Liver (tissue), 9 donors: ENCODE results near the gene CCDC86. TPM values are rescaled to one million over a fixed set of nuclear protein-coding genes. Genes with fewer than 3 reads are reported as not detected.

Source experiments
- DNase-seq: peaks from one replicate; pipeline ENCODE4 v3.0.0-alpha.2; 2017; ENCODE audit warnings: low spot score
- H3K27ac ChIP-seq, 2 donors: one replicate each; pipeline ENCODE4 v1.7.0; 2013; ENCODE audit warnings: inconsistent platforms in 2 of 2, low read length in 2 of 2, control low read depth in 1 of 2, low read depth in 1 of 2, mild to moderate bottlenecking in 1 of 2
- H3K27me3 ChIP-seq, 4 donors: one replicate each; pipeline versions ENCODE4 v1.6.1 to v1.7.0; 2013; ENCODE audit warnings: low read length in 3 of 4, inconsistent platforms in 1 of 4, mild to moderate bottlenecking in 1 of 4, moderate library complexity in 1 of 4; ENCODE audit not compliant: control insufficient read depth in 4 of 4, insufficient read depth in 4 of 4
- H3K36me3 ChIP-seq, 4 donors: one replicate each; pipeline versions ENCODE4 v1.6.1 to v1.7.0; 2013; ENCODE audit warnings: low read length in 3 of 4, mild to moderate bottlenecking in 3 of 4, low read depth in 1 of 4, moderate library complexity in 1 of 4; ENCODE audit not compliant: control insufficient read depth in 4 of 4, insufficient read depth in 3 of 4
- H3K4me1 ChIP-seq, 4 donors: one replicate each; pipeline versions ENCODE4 v1.6.1 to v1.7.0; 2013; ENCODE audit warnings: low read length in 3 of 4, mild to moderate bottlenecking in 3 of 4, moderate library complexity in 1 of 4; ENCODE audit not compliant: control insufficient read depth in 4 of 4, insufficient read depth in 4 of 4
- H3K4me3 ChIP-seq, 3 donors: one replicate each; pipeline versions ENCODE4 v1.6.1 to v1.7.0; 2013; ENCODE audit warnings: low read length in 3 of 3, control low read depth in 1 of 3, low read depth in 1 of 3, mild to moderate bottlenecking in 1 of 3
- H3K9ac ChIP-seq, 2 donors: one replicate each; pipeline ENCODE4 v1.7.0; 2013; ENCODE audit warnings: low read length in 2 of 2, mild to moderate bottlenecking in 2 of 2, moderate library complexity in 2 of 2, control low read depth in 1 of 2, low read depth in 1 of 2
- H3K9me3 ChIP-seq, 4 donors: one replicate each; pipeline versions ENCODE4 v1.6.1 to v1.7.0; 2013; ENCODE audit warnings: low read length in 3 of 4; ENCODE audit not compliant: control insufficient read depth in 4 of 4
- CTCF ChIP-seq: fragments of 150-350 bp; IDR thresholded peaks from 2 replicates; pipeline ENCODE4 v1.5.1; 2017; ENCODE audit warnings: improper control_type of control experiment, low read depth, low read length; ENCODE audit not compliant: missing input control
- EGR1 ChIP-seq, 2 donors: IDR thresholded peaks; 2 replicates each; pipeline ENCODE4 v1.6.1; 2016 to 2018; ENCODE audit warnings: antibody characterized with exemption in 2 of 2, low read depth in 2 of 2
- FOXA1 ChIP-seq: IDR thresholded peaks from 2 replicates; pipeline ENCODE4 v1.6.1; 2016; ENCODE audit warnings: antibody characterized with exemption
- FOXA2 ChIP-seq: IDR thresholded peaks from 2 replicates; pipeline ENCODE4 v1.6.1; 2016; ENCODE audit warnings: antibody characterized with exemption
- GABPA ChIP-seq, 2 donors: IDR thresholded peaks in 1 of 2; conservative IDR thresholded peaks in 1 of 2; 2 replicates each; pipeline ENCODE4 v1.6.1; 2016; ENCODE audit warnings: antibody characterized with exemption in 2 of 2, mild to moderate bottlenecking in 1 of 2, moderate library complexity in 1 of 2
- HNF4A ChIP-seq, 2 donors: conservative IDR thresholded peaks; 2 replicates each; pipeline ENCODE4 v1.6.1; 2016; ENCODE audit warnings: antibody characterized with exemption in 2 of 2, mild to moderate bottlenecking in 2 of 2
- HNF4G ChIP-seq: IDR thresholded peaks from 2 replicates; pipeline ENCODE4 v1.6.1; 2016; ENCODE audit warnings: antibody characterized with exemption
- JUND ChIP-seq, 2 donors: IDR thresholded peaks; 2 replicates each; pipeline ENCODE4 v1.6.1; 2016; ENCODE audit warnings: antibody characterized with exemption in 2 of 2
- MAX ChIP-seq: IDR thresholded peaks from 2 replicates; pipeline ENCODE4 v1.6.1; 2016; ENCODE audit warnings: antibody characterized with exemption
- NR2F2 ChIP-seq: IDR thresholded peaks from 2 replicates; pipeline ENCODE4 v1.6.1; 2016; ENCODE audit warnings: antibody characterized with exemption
- RAD21 ChIP-seq, 2 donors: IDR thresholded peaks; 2 replicates each; pipeline ENCODE4 v1.6.1; 2016; ENCODE audit warnings: antibody characterized with exemption in 2 of 2, mild to moderate bottlenecking in 2 of 2
- REST ChIP-seq: IDR thresholded peaks from 2 replicates; pipeline ENCODE4 v1.6.1; 2016; ENCODE audit warnings: antibody characterized with exemption, mild to moderate bottlenecking
- RXRA ChIP-seq, 2 donors: IDR thresholded peaks; 2 replicates each; pipeline ENCODE4 v1.6.1; 2017 to 2018; ENCODE audit warnings: antibody characterized with exemption in 2 of 2, mild to moderate bottlenecking in 1 of 2
- ZBTB33 ChIP-seq: IDR thresholded peaks from 2 replicates; pipeline ENCODE4 v1.6.1; 2016; ENCODE audit warnings: antibody characterized with exemption
- WGBS: extraction: QIAGEN DNeasy Blood & Tissue Kit; methylation state at CpG from one replicate; pipeline ENCODE4 v1.1.7; 2013; 5-methylcytosine and 5-hydroxymethylcytosine counted together
- polyA plus RNA-seq, 2 donors: library from polyadenylated mRNA; stranded (reverse) in 1 of 2; unstranded in 1 of 2; fragments of 200-250 nt in 1 of 2; fragments of >200 nt in 1 of 2; fragmentation: Nextera tagmentation in 1 of 2; extraction: Ambion mirVana in 1 of 2; gene quantifications; one replicate each; pipeline versions ENCODE4 v1.2.1 to v1.2.3, GENCODE V29; 2013 to 2015
- total RNA-seq, 2 donors: library from RNA; depleted of rRNA; stranded (reverse); fragments of >200 nt; gene quantifications; one replicate each; pipeline ENCODE4 v1.2.3, GENCODE V29; 2014
- donor health status: healthy.
- donor health status: healthy.
- donor health status: healthy.
- donor health status: healthy.
- donor health status: healthy.

Gene CCDC86
- total and polyA plus RNA-seq, 4 donors, result 5.0 to 9.4 (median 5.7) TPM

- TF ChIP-seq MAX, result no peak
- TF ChIP-seq EGR1 (IDR thresholded peaks at IDR 0.05; ENCODE audit: low read depth in 2 of 2), result no peak
- TF ChIP-seq GABPA (IDR thresholded peaks at IDR 0.05 in 1 of 2, conservative IDR thresholded peaks at IDR 0.05 in 1 of 2), result peak in 1 of 2 donors; percentile 41
- no peak for TF ChIP-seq CTCF
- TF ChIP-seq HNF4A (conservative IDR thresholded peaks at IDR 0.05), result peak; percentile 95 to 97
Measured at GRCh38 chr11:60852117-60852981, 10.4 kb downstream of the CCDC86 start (continued).

- DNase-seq, result no peak
- no peak for TF ChIP-seq ZBTB33
- H3K9ac ChIP-seq, result no peak overlapping the region
- H3K27me3 ChIP-seq, result no peaks in the 10 kb centered on the region
- H3K9me3 ChIP-seq, result no peaks in the 10 kb centered on the region
- peaks cover 0 to 22% (median 2%) of the 10 kb centered on the region in 4 donors for H3K36me3 ChIP-seq
- 89% methylated on average over 68 of the region's 68 CpGs for WGBS
- H3K4me3 ChIP-seq, result peak overlapping the region in 2 of 3 donors; percentile 57 to 66
- H3K4me1 ChIP-seq, result peaks cover 0 to 13% (median 12%) of the 10 kb centered on the region in 4 donors
- H3K27ac ChIP-seq, result no peak overlapping the region
Measured at GRCh38 chr11:60852982-60853950, 11.4 kb downstream of the CCDC86 start.

GRCh38 chr11:60854140-60854846 lies 12.4 kb downstream of the CCDC86 start:
- no peaks in the 10 kb centered on the region for H3K9me3 ChIP-seq
- H3K36me3 ChIP-seq, result peaks cover 0 to 12% (median 2%) of the 10 kb centered on the region in 4 donors
- H3K4me1 ChIP-seq, result peaks cover 0 to 13% (median 12%) of the 10 kb centered on the region in 4 donors
- DNase-seq, result no peak
- H3K9ac ChIP-seq, result no peak overlapping the region
- 85% methylated on average over 8 of the region's 8 CpGs for WGBS
- no peak overlapping the region for H3K27ac ChIP-seq
- no peak overlapping the region for H3K4me3 ChIP-seq
- H3K27me3 ChIP-seq, result no peaks in the 10 kb centered on the region
- TF ChIP-seq REST (no peak), FOXA2 (no peak), NR2F2 (no peak), HNF4G (no peak), RAD21 (IDR thresholded peaks at IDR 0.05) (no peak), HNF4A (conservative IDR thresholded peaks at IDR 0.05) (no peak), ZBTB33 (no peak), GABPA (IDR thresholded peaks at IDR 0.05 in 1 of 2, conservative IDR thresholded peaks at IDR 0.05 in 1 of 2) (no peak), FOXA1 (no peak), RXRA (IDR thresholded peaks at IDR 0.05) (no peak), JUND (IDR thresholded peaks at IDR 0.05) (no peak)
